ENCODE data around the gene TUBG1. TPM values are rescaled to one million over a fixed set of nuclear protein-coding genes. Genes with fewer than 3 reads are reported as not detected.
A peak's percentile ranks its signal among the peaks of the same experiment; 100 is the strongest.

The TUBG1 gene
- total RNA-seq, 1 experiment from 2014 or later = 140 TPM

- H3K4me1 Mint-ChIP-seq = peaks cover 20% of the 10 kb centered on the region
- H3K9me3 Mint-ChIP-seq = no peaks in the 10 kb centered on the region
- ATAC-seq = peak; percentile 21
- POLR2A ChIA-PET = interaction anchor here (0.5 to 1.6 kb wide), 6 partner anchors 23 to 106 kb away, joined by 3 to 7 read pairs (median 3); partner anchors contain the start of genes CNTNAP1 and PLEKHH3
- H3K27ac Mint-ChIP-seq = peak overlapping the region; percentile 85
- no peak for DNase-seq (ENCODE audit: low spot score)
- H3K27me3 Mint-ChIP-seq (ENCODE audit: low read depth) = no peaks in the 10 kb centered on the region
- CTCF ChIA-PET = interaction anchor here (0.8 to 3.3 kb wide), 24 partner anchors 10 to 264 kb away, joined by 3 to 122 read pairs (median 20); partner anchors contain the start of genes CCR10, CNTNAP1, MLX and NAGLU
- no peak for TF ChIP-seq ZBTB43 (CRISPR knock-in tag; IDR thresholded peaks at IDR 0.05)
- no peak for TF ChIP-seq GRHL2 (CRISPR knock-in tag; IDR thresholded peaks at IDR 0.05; ENCODE audit: insufficient replicate concordance, severe bottlenecking)
- no peak for TF ChIP-seq SMAD3 (CRISPR knock-in tag; IDR thresholded peaks at IDR 0.05; ENCODE audit: borderline replicate concordance)
- 0 out of 2 replicates have a peak, but pooled peaks have one; percentile 9 for TF ChIP-seq CREB1 (CRISPR knock-in tag; IDR thresholded peaks at IDR 0.05)
- H3K4me3 Mint-ChIP-seq = peak overlapping the region; percentile 98
- peaks cover 27% of the 10 kb centered on the region for H3K36me3 Mint-ChIP-seq
Measured at GRCh38 chr17:42577140-42577531, 32.3 kb upstream of the TUBG1 start.

- Mint-ChIP-seq H3K36me3 (peaks cover 25% of the 10 kb centered on the region), H3K4me3 (peak within 1 kb of the TSS; percentile 98), H3K27ac (peak within 1 kb of the TSS; percentile 100), H3K9me3 (no peaks in the 10 kb centered on the region), H3K27me3 (ENCODE audit: low read depth) (no peaks in the 10 kb centered on the region), H3K4me1 (peaks cover 20% of the 10 kb centered on the region)
- DNase-seq (ENCODE audit: low spot score) = peak; percentile 96
- POLR2A ChIA-PET = interaction anchor here (0.5 to 1.6 kb wide), 15 partner anchors 24 to 387 kb away, joined by 3 to 9 read pairs (median 4); partner anchors contain the start of genes CNTNAP1, PLEKHH3, RETREG3 and TUBG1
- peak; percentile 81 for ATAC-seq
- CTCF ChIA-PET = interaction anchor here (0.6 to 3.3 kb wide), 67 partner anchors 8 to 457 kb away, joined by 3 to 122 read pairs (median 5); partner anchors contain the start of genes BECN1, CAVIN1, CCR10 and CNTD1
- TF ChIP-seq CBFB (CRISPR knock-in tag; IDR thresholded peaks at IDR 0.05; ENCODE audit: low read depth) (no peak), SP1 (CRISPR knock-in tag; conservative IDR thresholded peaks at IDR 0.05) (peak; percentile 68), PRDM15 (CRISPR knock-in tag; IDR thresholded peaks at IDR 0.05) (peak; percentile 53; the same call in 1 of the 2 replicates), FOXP1 (CRISPR knock-in tag; IDR thresholded peaks at IDR 0.05; ENCODE audit: borderline replicate concordance) (no peak), SMAD4 (CRISPR knock-in tag; IDR thresholded peaks at IDR 0.05) (no peak), ZNF232 (CRISPR knock-in tag; IDR thresholded peaks at IDR 0.05) (0 out of 2 replicates have a peak, but pooled peaks have one; percentile 51), TP53 (CRISPR knock-in tag; IDR thresholded peaks at IDR 0.05) (0 out of 2 replicates have a peak, but pooled peaks have one; percentile 41), CDX4 (CRISPR knock-in tag; IDR thresholded peaks at IDR 0.05; ENCODE audit: borderline replicate concordance) (no peak), HMGXB4 (CRISPR knock-in tag; IDR thresholded peaks at IDR 0.05) (no peak), USF2 (CRISPR knock-in tag; IDR thresholded peaks at IDR 0.05) (no peak; the same call in 1 of the 2 replicates), ZBTB43 (CRISPR knock-in tag; IDR thresholded peaks at IDR 0.05) (peak; percentile 78; the same call in 1 of the 2 replicates), ZNF263 (CRISPR knock-in tag; IDR thresholded peaks at IDR 0.05; ENCODE audit: low read depth) (no peak), CREB1 (CRISPR knock-in tag; IDR thresholded peaks at IDR 0.05) (0 out of 2 replicates have a peak, but pooled peaks have one; percentile 7), SMAD3 (CRISPR knock-in tag; IDR thresholded peaks at IDR 0.05; ENCODE audit: borderline replicate concordance) (no peak), MAX (CRISPR knock-in tag; IDR thresholded peaks at IDR 0.05) (0 out of 2 replicates have a peak, but pooled peaks have one; percentile 63)
Measured at GRCh38 chr17:42577532-42578281, 31.8 kb upstream of the TUBG1 start, which contains the start of gene PSMC3IP. Gene PSMC3IP, minus strand, starts transcription at chr17:42577729. Its CDS starts 43 bp downstream, at chr17:42577686.

Data from WTC11 (cell line).